WTC11 (cell line): Measurements from ENCODE around the gene LGALSL. TPM values are rescaled to one million over a fixed set of nuclear protein-coding genes. Genes with fewer than 3 reads are reported as not detected.

Source experiments
- ATAC-seq: fragments of 200-7000 bp; cut with Tn5 transposase; 2 replicates; pipeline ENCODE4 v1.10.0; 2021; ENCODE audit warnings: mild to moderate bottlenecking, moderate library complexity
- CTCF ChIA-PET: fragments of 300-600 bp; sonication (Branson Sonifier 250); formaldehyde crosslinking; loops from one replicate; lab custom pipeline; 2021; ENCODE audit warnings: antibody characterized with exemption; lab: Charles Lee
- POLR2A ChIA-PET: fragments of 350-600 bp; sonication (Branson Sonifier 250); formaldehyde crosslinking; loops from one replicate; lab custom pipeline; 2021; ENCODE audit warnings: antibody characterized with exemption; lab: Charles Lee
- DNase-seq: peaks from one replicate; pipeline ENCODE4 v3.0.0; 2021; ENCODE audit warnings: low spot score
- H3K27ac Mint-ChIP-seq: 2 replicates; pipeline ENCODE4 v1.8.0; 2021; ENCODE audit warnings: mixed read lengths
- H3K27me3 Mint-ChIP-seq: 2 replicates; pipeline ENCODE4 v1.8.0; 2021; ENCODE audit warnings: low read depth, mild to moderate bottlenecking, moderate library complexity, mixed read lengths
- H3K36me3 Mint-ChIP-seq: 2 replicates; pipeline ENCODE4 v1.8.0; 2021; ENCODE audit warnings: mixed read lengths
- H3K4me1 Mint-ChIP-seq: 2 replicates; pipeline ENCODE4 v1.8.0; 2022; ENCODE audit warnings: mixed read lengths
- H3K4me3 Mint-ChIP-seq: 2 replicates; pipeline ENCODE4 v1.8.0; 2021; ENCODE audit warnings: mild to moderate bottlenecking, moderate library complexity, mixed read lengths
- H3K9me3 Mint-ChIP-seq: 2 replicates; pipeline ENCODE4 v1.8.0; 2021; ENCODE audit warnings: mixed read lengths
- CDX4 ChIP-seq: fragments of 250-450 bp; sonication (Bioruptor Pico); IDR thresholded peaks from 2 replicates; pipeline ENCODE4 v1.9.0; 2021; ENCODE audit warnings: moderate library complexity, mild to moderate bottlenecking, inconsistent platforms, borderline replicate concordance
- CREM ChIP-seq: sonication (generic); formaldehyde crosslinking; IDR thresholded peaks from 2 replicates; pipeline ENCODE4 v1.8.1; 2022; ENCODE audit warnings: mild to moderate bottlenecking, missing genetic modification reagents, moderate library complexity
- EMX1 ChIP-seq: fragments of 250-450 bp; sonication (Bioruptor Pico); IDR thresholded peaks from 2 replicates; pipeline ENCODE4 v1.8.0; 2021; ENCODE audit warnings: mild to moderate bottlenecking
- ERG ChIP-seq: fragments of 250-450 bp; sonication (Bioruptor Pico); IDR thresholded peaks from 2 replicates; pipeline ENCODE4 v1.8.0; 2021; ENCODE audit warnings: mild to moderate bottlenecking
- ESRRA ChIP-seq: sonication (generic); formaldehyde crosslinking; IDR thresholded peaks from 2 replicates; pipeline ENCODE4 v1.8.1; 2022; ENCODE audit warnings: mild to moderate bottlenecking, missing genetic modification reagents, borderline replicate concordance
- GABPB1 ChIP-seq: sonication (generic); formaldehyde crosslinking; IDR thresholded peaks from 2 replicates; pipeline ENCODE4 v1.8.1; 2023; ENCODE audit warnings: mild to moderate bottlenecking, missing genetic modification reagents
- GRHL2 ChIP-seq: fragments of 250-450 bp; sonication (Bioruptor Pico); IDR thresholded peaks from 2 replicates; pipeline ENCODE4 v1.8.0; 2022; ENCODE audit warnings: mild to moderate bottlenecking, moderate library complexity; ENCODE audit not compliant: insufficient replicate concordance, severe bottlenecking
- JUN ChIP-seq: sonication (generic); formaldehyde crosslinking; IDR thresholded peaks from 2 replicates; pipeline ENCODE4 v1.8.0; 2023; ENCODE audit warnings: mild to moderate bottlenecking, missing genetic modification reagents
- NFYB ChIP-seq: sonication (generic); formaldehyde crosslinking; conservative IDR thresholded peaks from 2 replicates; pipeline ENCODE4 v1.8.0; 2022; ENCODE audit warnings: low read depth, missing genetic modification reagents
- PRDM15 ChIP-seq: sonication (generic); formaldehyde crosslinking; IDR thresholded peaks from 2 replicates; pipeline ENCODE4 v1.8.0; 2022; ENCODE audit warnings: missing genetic modification reagents
- PREB ChIP-seq: sonication (generic); formaldehyde crosslinking; IDR thresholded peaks from 2 replicates; pipeline ENCODE4 v1.8.1; 2022; ENCODE audit warnings: mild to moderate bottlenecking, missing genetic modification reagents, moderate library complexity, borderline replicate concordance
- RELA ChIP-seq: sonication (generic); formaldehyde crosslinking; IDR thresholded peaks from 2 replicates; pipeline ENCODE4 v1.8.1; 2022; ENCODE audit warnings: missing genetic modification reagents, mild to moderate bottlenecking, borderline replicate concordance
- SMAD3 ChIP-seq: sonication (generic); formaldehyde crosslinking; IDR thresholded peaks from 2 replicates; pipeline ENCODE4 v1.8.0; 2022; ENCODE audit warnings: missing genetic modification reagents, mild to moderate bottlenecking, borderline replicate concordance
- SMAD4 ChIP-seq: sonication (generic); formaldehyde crosslinking; IDR thresholded peaks from 2 replicates; pipeline ENCODE4 v1.8.0; 2022; ENCODE audit warnings: mild to moderate bottlenecking, missing genetic modification reagents
- SP1 ChIP-seq: sonication (generic); formaldehyde crosslinking; conservative IDR thresholded peaks from 2 replicates; pipeline ENCODE4 v1.8.1; 2022; ENCODE audit warnings: missing genetic modification reagents
- ZNF138 ChIP-seq: sonication (generic); formaldehyde crosslinking; conservative IDR thresholded peaks from 2 replicates; pipeline ENCODE4 v1.8.1; 2022; ENCODE audit warnings: mild to moderate bottlenecking, moderate library complexity, missing genetic modification reagents
- ZNF263 ChIP-seq: sonication (generic); formaldehyde crosslinking; IDR thresholded peaks from 2 replicates; pipeline ENCODE4 v1.8.1; 2022; ENCODE audit warnings: low read depth, mild to moderate bottlenecking, moderate library complexity, missing genetic modification reagents
- ZNF423 ChIP-seq: fragments of 250-450 bp; sonication (Bioruptor Pico); IDR thresholded peaks from 2 replicates; pipeline ENCODE4 v2.1.2; 2022; ENCODE audit warnings: mild to moderate bottlenecking, moderate library complexity
- ZNF425 ChIP-seq: fragments of 250-450 bp; sonication (Bioruptor Pico); conservative IDR thresholded peaks from 2 replicates; pipeline ENCODE4 v1.9.0; 2021; ENCODE audit warnings: mild to moderate bottlenecking
- total RNA-seq: library from RNA; stranded (reverse); gene quantifications from 3 replicates; pipeline ENCODE4 v1.2.3, GENCODE V29; 2021
- TF ChIP-seq, protein P1 (sequence below): fragments of 200-600 bp; IDR thresholded peaks from 2 replicates; pipeline ENCODE4 v1.8.0; 2022; ENCODE audit warnings: antibody characterized with exemption

The LGALSL gene
- total RNA-seq, 1 experiment from 2014 or later, result 21.0 TPM

GRCh38 chr2:64424416-64424987 lies 29.5 kb upstream of the LGALSL start:
- Mint-ChIP-seq H3K27ac (no peak overlapping the region), H3K9me3 (no peaks in the 10 kb centered on the region), H3K4me1 (no peaks in the 10 kb centered on the region), H3K27me3 (no peaks in the 10 kb centered on the region), H3K4me3 (no peak overlapping the region), H3K36me3 (no peaks in the 10 kb centered on the region)
- no peak for ATAC-seq
- no peak for DNase-seq
- ChIA-PET CTCF (no interaction called here), POLR2A (no interaction called here)
- TF ChIP-seq ESRRA (CRISPR knock-in tag) (no peak), SMAD4 (CRISPR knock-in tag) (no peak), PREB (CRISPR knock-in tag) (no peak), ZNF138 (CRISPR knock-in tag) (no peak), ZNF263 (CRISPR knock-in tag) (no peak), NFYB (CRISPR knock-in tag) (no peak)

- H3K36me3 Mint-ChIP-seq, result no peaks in the 10 kb centered on the region
- H3K4me1 Mint-ChIP-seq, result no peaks in the 10 kb centered on the region
- no peaks in the 10 kb centered on the region for H3K27me3 Mint-ChIP-seq
- H3K4me3 Mint-ChIP-seq, result no peak overlapping the region
- TF ChIP-seq JUN (CRISPR knock-in tag), result no peak
- no peak for TF ChIP-seq RELA (CRISPR knock-in tag)
- no peak for TF ChIP-seq ZNF423 (CRISPR knock-in tag)
- TF ChIP-seq CREM (CRISPR knock-in tag), result no peak
- no peak for TF ChIP-seq CDX4 (CRISPR knock-in tag)
- TF ChIP-seq SP1, result no peak
- TF ChIP-seq, all 79 proteins: peak for 0
- DNase-seq (no peak), ATAC-seq (no peak)
- Mint-ChIP-seq H3K27ac (no peak overlapping the region), H3K9me3 (no peaks in the 10 kb centered on the region)
- ChIA-PET POLR2A (no interaction called here), CTCF (interaction anchor here (1.0 kb wide), 1 partner anchor 62 kb away, joined by 3 read pairs; no protein-coding TSS in a partner anchor)
These were observed 27.6 kb upstream of the LGALSL start for GRCh38 chr2:64426183-64426952.

DNA sequence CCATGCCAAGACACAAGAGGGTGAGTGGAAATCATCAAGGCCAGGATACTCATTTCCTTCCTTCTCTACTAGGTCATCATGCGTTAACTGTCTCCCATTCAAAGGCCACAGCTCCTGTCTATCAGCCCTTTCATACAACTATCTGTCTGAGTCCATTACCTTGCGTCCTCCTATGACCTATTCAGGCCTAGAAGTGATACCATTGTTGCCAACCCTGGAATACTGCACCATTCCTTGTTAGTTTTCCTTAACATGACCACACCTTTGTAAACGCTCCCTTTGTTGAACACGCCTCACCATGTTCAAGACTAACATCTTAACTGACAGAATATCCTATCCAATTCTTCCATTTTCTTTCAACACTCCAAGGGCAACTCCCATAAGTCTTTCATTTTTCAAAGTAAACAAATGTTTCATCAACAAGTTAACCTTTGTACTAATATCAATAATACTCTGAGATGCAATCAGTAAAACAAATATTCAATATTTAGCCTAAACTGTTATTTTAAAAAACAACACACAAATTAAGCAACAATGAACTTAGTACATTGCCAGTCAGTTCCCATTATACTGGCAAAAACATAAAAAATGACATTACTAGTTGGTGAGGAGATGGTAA lies 19.8 kb upstream of the LGALSL start:
- no peaks in the 10 kb centered on the region for H3K27me3 Mint-ChIP-seq
- no peak overlapping the region for H3K27ac Mint-ChIP-seq
- ChIA-PET CTCF (no interaction called here), POLR2A (no interaction called here)
- DNase-seq, result no peak
- no peaks in the 10 kb centered on the region for H3K9me3 Mint-ChIP-seq
- TF ChIP-seq GRHL2 (no peak), GABPB1 (CRISPR knock-in tag) (peak; percentile 33; the same call in 1 of the 2 replicates), ZNF425 (CRISPR knock-in tag) (no peak), PRDM15 (CRISPR knock-in tag) (no peak), SMAD3 (CRISPR knock-in tag) (no peak), EMX1 (CRISPR knock-in tag) (no peak), ERG (CRISPR knock-in tag) (no peak)
- TF ChIP-seq, protein P1, sequence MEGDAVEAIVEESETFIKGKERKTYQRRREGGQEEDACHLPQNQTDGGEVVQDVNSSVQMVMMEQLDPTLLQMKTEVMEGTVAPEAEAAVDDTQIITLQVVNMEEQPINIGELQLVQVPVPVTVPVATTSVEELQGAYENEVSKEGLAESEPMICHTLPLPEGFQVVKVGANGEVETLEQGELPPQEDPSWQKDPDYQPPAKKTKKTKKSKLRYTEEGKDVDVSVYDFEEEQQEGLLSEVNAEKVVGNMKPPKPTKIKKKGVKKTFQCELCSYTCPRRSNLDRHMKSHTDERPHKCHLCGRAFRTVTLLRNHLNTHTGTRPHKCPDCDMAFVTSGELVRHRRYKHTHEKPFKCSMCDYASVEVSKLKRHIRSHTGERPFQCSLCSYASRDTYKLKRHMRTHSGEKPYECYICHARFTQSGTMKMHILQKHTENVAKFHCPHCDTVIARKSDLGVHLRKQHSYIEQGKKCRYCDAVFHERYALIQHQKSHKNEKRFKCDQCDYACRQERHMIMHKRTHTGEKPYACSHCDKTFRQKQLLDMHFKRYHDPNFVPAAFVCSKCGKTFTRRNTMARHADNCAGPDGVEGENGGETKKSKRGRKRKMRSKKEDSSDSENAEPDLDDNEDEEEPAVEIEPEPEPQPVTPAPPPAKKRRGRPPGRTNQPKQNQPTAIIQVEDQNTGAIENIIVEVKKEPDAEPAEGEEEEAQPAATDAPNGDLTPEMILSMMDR, result no peak
- no peak overlapping the region for H3K4me3 Mint-ChIP-seq
- H3K4me1 Mint-ChIP-seq, result no peaks in the 10 kb centered on the region
- H3K36me3 Mint-ChIP-seq, result no peaks in the 10 kb centered on the region
- no peak for ATAC-seq
